H9 (cell line): ENCODE data around the gene SPN. TPM values are rescaled to one million over a fixed set of nuclear protein-coding genes. Genes with fewer than 3 reads are reported as not detected.

Experiments used
- DNase-seq: peaks from one replicate; pipeline ENCODE4 v3.0.0-alpha.2; 2017
- H2AFZ ChIP-seq: one replicate; pipeline ENCODE4 v1.6.1; 2013; ENCODE audit warnings: mild to moderate bottlenecking, low read length, control low read depth, moderate library complexity
- H2AK5ac ChIP-seq: 2 replicates; pipeline ENCODE4 v1.6.1; 2013; ENCODE audit warnings: low read length, control low read depth, mixed read lengths; ENCODE audit not compliant: insufficient read length
- H2BK120ac ChIP-seq: one replicate; pipeline ENCODE4 v1.6.1; 2013; ENCODE audit warnings: low read depth, mild to moderate bottlenecking, low read length, control low read depth, inconsistent platforms; ENCODE audit not compliant: poor library complexity, severe bottlenecking
- H2BK12ac ChIP-seq: 2 replicates; pipeline ENCODE4 v1.6.1; 2013; ENCODE audit warnings: low read length, control low read depth, mixed read lengths, low read depth; ENCODE audit not compliant: insufficient read length
- H2BK15ac ChIP-seq: 2 replicates; pipeline ENCODE4 v1.6.1; 2013; ENCODE audit warnings: low read depth, low read length, control low read depth
- H2BK20ac ChIP-seq: one replicate; pipeline ENCODE4 v1.6.1; 2013; ENCODE audit warnings: low read depth, mild to moderate bottlenecking, low read length, control low read depth, inconsistent platforms; ENCODE audit not compliant: poor library complexity, severe bottlenecking
- H2BK5ac ChIP-seq: 2 replicates; pipeline ENCODE4 v1.6.1; 2013; ENCODE audit warnings: low read length, control low read depth, mixed read lengths; ENCODE audit not compliant: insufficient read length
- H3K14ac ChIP-seq: 2 replicates; pipeline ENCODE4 v1.6.1; 2013; ENCODE audit warnings: low read length, control low read depth; ENCODE audit not compliant: insufficient read depth
- H3K18ac ChIP-seq: 2 replicates; pipeline ENCODE4 v1.6.1; 2013; ENCODE audit warnings: low read depth, mild to moderate bottlenecking, mixed read lengths, low read length, control low read depth; ENCODE audit not compliant: insufficient read length
- H3K23ac ChIP-seq: 2 replicates; pipeline ENCODE4 v1.6.1; 2013; ENCODE audit warnings: low read length, control low read depth, mixed read lengths, low read depth; ENCODE audit not compliant: insufficient read length
- H3K23me2 ChIP-seq: 2 replicates; pipeline ENCODE4 v1.6.1; 2013; ENCODE audit warnings: low read depth, mild to moderate bottlenecking, mixed read lengths, low read length, control low read depth; ENCODE audit not compliant: insufficient read length, poor library complexity, severe bottlenecking
- H3K27ac ChIP-seq: 2 replicates; pipeline ENCODE4 v1.5.1; 2013; ENCODE audit warnings: low read length, control low read depth, mixed read lengths, low read depth; ENCODE audit not compliant: insufficient read length
- H3K27me3 ChIP-seq: 2 replicates; pipeline ENCODE4 v1.6.1; 2013; ENCODE audit warnings: low read length, control low read depth, inconsistent platforms; ENCODE audit not compliant: insufficient read depth
- H3K4ac ChIP-seq: 2 replicates; pipeline ENCODE4 v1.6.1; 2013; ENCODE audit warnings: low read depth, mild to moderate bottlenecking, control low read depth, inconsistent platforms, low read length, moderate library complexity
- H3K4me1 ChIP-seq: 2 replicates; pipeline ENCODE4 v1.6.1; 2013; ENCODE audit warnings: low read length, control low read depth, inconsistent platforms; ENCODE audit not compliant: insufficient read depth
- H3K4me2 ChIP-seq: 2 replicates; pipeline ENCODE4 v1.6.1; 2013; ENCODE audit warnings: low read length, control low read depth, mixed read lengths; ENCODE audit not compliant: insufficient read length, insufficient read depth
- H3K56ac ChIP-seq: 2 replicates; pipeline ENCODE4 v1.6.1; 2013; ENCODE audit warnings: low read depth, mild to moderate bottlenecking, mixed read lengths, low read length, control low read depth; ENCODE audit not compliant: insufficient read length
- H3K79me1 ChIP-seq: 2 replicates; pipeline ENCODE4 v1.6.1; 2013; ENCODE audit warnings: low read depth, mild to moderate bottlenecking, moderate library complexity, low read length, control low read depth, inconsistent platforms; ENCODE audit not compliant: insufficient read depth, poor library complexity, severe bottlenecking
- H3K79me2 ChIP-seq: 2 replicates; pipeline ENCODE4 v1.6.1; 2013; ENCODE audit warnings: low read length, control low read depth, inconsistent platforms; ENCODE audit not compliant: insufficient read depth
- H3K9ac ChIP-seq: 2 replicates; pipeline ENCODE4 v1.6.1; 2013; ENCODE audit warnings: low read length, control low read depth, mixed read lengths; ENCODE audit not compliant: insufficient read length; ENCODE audit errors: extremely low read depth
- H3K9me3 ChIP-seq: one replicate; pipeline ENCODE4 v1.6.1; 2013; ENCODE audit warnings: low read depth, low read length, inconsistent platforms; ENCODE audit not compliant: control insufficient read depth
- H3T11ph ChIP-seq: one replicate; pipeline ENCODE4 v1.6.1; 2013; ENCODE audit warnings: mild to moderate bottlenecking, low read length, control low read depth, inconsistent platforms
- H4K20me1 ChIP-seq: one replicate; pipeline ENCODE4 v1.6.1; 2013; ENCODE audit not compliant: control insufficient read depth, insufficient read length, insufficient read depth
- H4K5ac ChIP-seq: 2 replicates; pipeline ENCODE4 v1.6.1; 2013; ENCODE audit warnings: low read depth, mild to moderate bottlenecking, mixed read lengths, low read length, control low read depth; ENCODE audit not compliant: insufficient read length
- H4K8ac ChIP-seq: replicated peaks from 2 replicates; pipeline ENCODE4 v1.6.1; 2013; ENCODE audit warnings: low read length, control low read depth, mixed read lengths, low read depth; ENCODE audit not compliant: insufficient read length
- H4K91ac ChIP-seq: 2 replicates; pipeline ENCODE4 v1.6.1; 2013; ENCODE audit warnings: low read depth, mild to moderate bottlenecking, moderate library complexity, mixed read lengths, low read length, control low read depth; ENCODE audit not compliant: insufficient read length
- H3K27ac Mint-ChIP-seq, 3 experiments: 2 replicates in 2 of 3; 3 replicates in 1 of 3; pipeline ENCODE4 v1.8.0; 2020 to 2021; ENCODE audit warnings: mixed read lengths in 3 of 3, mild to moderate bottlenecking in 1 of 3, moderate library complexity in 1 of 3
- H3K27me3 Mint-ChIP-seq: 2 replicates; pipeline ENCODE4 v1.8.0; 2021; ENCODE audit warnings: low read depth, mild to moderate bottlenecking, moderate library complexity, mixed read lengths
- H3K36me3 Mint-ChIP-seq, 3 experiments: 2 replicates in 2 of 3; 3 replicates in 1 of 3; pipeline ENCODE4 v1.8.0; 2020 to 2021; ENCODE audit warnings: low read depth in 3 of 3, mixed read lengths in 3 of 3; ENCODE audit not compliant: insufficient read depth in 1 of 3
- H3K4me1 Mint-ChIP-seq, 2 experiments: 2 replicates each; pipeline ENCODE4 v1.8.0; 2020; ENCODE audit warnings: mixed read lengths in 2 of 2
- H3K4me3 Mint-ChIP-seq, 2 experiments: 2 replicates in 1 of 2; 3 replicates in 1 of 2; pipeline ENCODE4 v1.8.0; 2020 to 2021; ENCODE audit warnings: mild to moderate bottlenecking in 2 of 2, mixed read lengths in 2 of 2, moderate library complexity in 1 of 2
- H3K9me3 Mint-ChIP-seq, 2 experiments: 2 replicates in 1 of 2; 3 replicates in 1 of 2; pipeline ENCODE4 v1.8.0; 2020; ENCODE audit warnings: mild to moderate bottlenecking in 2 of 2, mixed read lengths in 2 of 2, moderate library complexity in 1 of 2
- CTCF ChIP-seq: fragments of 200-600 bp; sonication (generic); conservative IDR thresholded peaks from 3 replicates; pipeline ENCODE4 v1.8.0; 2021; ENCODE audit warnings: antibody characterized with exemption, mild to moderate bottlenecking
- WGBS: extraction: QIAGEN DNeasy Blood & Tissue Kit; methylation state at CpG from one replicate; pipeline ENCODE4 v1.1.7; 2013; ENCODE audit warnings: missing lambda C conversion rate, low lambda C conversion rate, mixed read lengths; ENCODE audit not compliant: insufficient read length; ENCODE audit errors: extremely low coverage; 5-methylcytosine and 5-hydroxymethylcytosine counted together
- total RNA-seq: library from RNA; stranded (reverse); gene quantifications from 2 replicates; pipeline ENCODE4 v1.2.1, GENCODE V29; 2021

Gene SPN
- total RNA-seq, 1 experiment from 2014 or later: 0.77 TPM

GRCh38 chr16:29700253-29700987 is 37.4 kb downstream of the SPN start:
- peak; percentile 87 for DNase-seq
- H2BK5ac ChIP-seq: no peak overlapping the region
- no peak overlapping the region for H2BK120ac ChIP-seq
- H3K14ac ChIP-seq: no peak overlapping the region; the same call in 1 of the 2 replicates
- no peak overlapping the region for H3T11ph ChIP-seq
- H3K56ac ChIP-seq: no peak overlapping the region
- H3K18ac ChIP-seq: no peak overlapping the region
- H2AK5ac ChIP-seq: no peak overlapping the region
- H2BK20ac ChIP-seq: no peak overlapping the region
- no peaks in the 10 kb centered on the region for H3K27me3 Mint-ChIP-seq
- H4K8ac ChIP-seq: no peak overlapping the region
- H3K4ac ChIP-seq: no peak overlapping the region
- no peak overlapping the region for H3K4me2 ChIP-seq
- H3K9ac ChIP-seq: no peak overlapping the region
- H2AFZ ChIP-seq: no peak overlapping the region
- no peak overlapping the region for H3K23ac ChIP-seq
- H3K4me1 ChIP-seq: no peaks in the 10 kb centered on the region; the same call in 1 of the 2 replicates
- H4K20me1 ChIP-seq: no peaks in the 10 kb centered on the region
- no peak overlapping the region for H4K5ac ChIP-seq
- H4K91ac ChIP-seq: no peak overlapping the region
- peak overlapping the region in 2 of 3 experiments; percentile 40 to 44; a peak in 1 of 7 replicates for H3K27ac Mint-ChIP-seq
- H3K27ac ChIP-seq: no peak overlapping the region
- H3K9me3 Mint-ChIP-seq: peaks cover 6 to 13% of the 10 kb centered on the region in 2 experiments
- no CpG with 5 or more reads among the region's 14 CpGs for WGBS
- no peaks in the 10 kb centered on the region for H3K27me3 ChIP-seq
- H3K36me3 Mint-ChIP-seq: peaks cover 28 to 33% (median 31%) of the 10 kb centered on the region in 3 experiments
- no peaks in the 10 kb centered on the region for H3K9me3 ChIP-seq
- H3K79me2 ChIP-seq: no peaks in the 10 kb centered on the region
- peaks cover 29 to 31% of the 10 kb centered on the region in 2 experiments for H3K4me1 Mint-ChIP-seq
- H2BK12ac ChIP-seq: no peak overlapping the region
- no peaks in the 10 kb centered on the region for H3K79me1 ChIP-seq
- H3K23me2 ChIP-seq: no peaks in the 10 kb centered on the region
- no peak overlapping the region for H2BK15ac ChIP-seq
- TF ChIP-seq CTCF: peak; percentile 96
- H3K4me3 Mint-ChIP-seq: peak overlapping the region; percentile 18 to 64; a peak in 2 of 5 replicates
